ENCODE measurements around the gene SHLD1.
"Not testable (repeated sequence)": the region's sequence is repeated elsewhere in the genome, so short reads cannot be mapped to it uniquely, and the experiment has no call there.

Gene SHLD1

DNA sequence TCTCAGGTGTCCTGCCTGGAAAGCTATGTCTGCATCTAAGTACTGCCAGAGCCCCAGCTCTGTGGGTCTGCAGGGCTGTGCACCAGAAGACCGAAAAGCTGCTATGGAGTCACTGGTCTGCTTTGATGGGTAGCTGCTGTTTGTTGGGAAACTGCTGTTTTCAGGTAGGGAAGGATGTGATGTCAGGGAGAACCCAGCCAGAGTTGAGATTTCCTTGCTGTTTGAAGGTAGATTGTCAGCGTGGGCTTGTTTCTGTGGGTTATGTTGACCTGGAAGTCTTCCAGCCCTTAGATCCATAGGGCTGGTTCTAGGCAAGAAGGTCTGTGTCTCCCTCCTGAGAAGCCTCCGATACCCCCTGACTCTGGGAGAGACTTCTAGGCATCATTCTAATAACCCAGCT lies 12.2 kb upstream of the SHLD1 start:
- TF ChIP-seq, protein P1, sequence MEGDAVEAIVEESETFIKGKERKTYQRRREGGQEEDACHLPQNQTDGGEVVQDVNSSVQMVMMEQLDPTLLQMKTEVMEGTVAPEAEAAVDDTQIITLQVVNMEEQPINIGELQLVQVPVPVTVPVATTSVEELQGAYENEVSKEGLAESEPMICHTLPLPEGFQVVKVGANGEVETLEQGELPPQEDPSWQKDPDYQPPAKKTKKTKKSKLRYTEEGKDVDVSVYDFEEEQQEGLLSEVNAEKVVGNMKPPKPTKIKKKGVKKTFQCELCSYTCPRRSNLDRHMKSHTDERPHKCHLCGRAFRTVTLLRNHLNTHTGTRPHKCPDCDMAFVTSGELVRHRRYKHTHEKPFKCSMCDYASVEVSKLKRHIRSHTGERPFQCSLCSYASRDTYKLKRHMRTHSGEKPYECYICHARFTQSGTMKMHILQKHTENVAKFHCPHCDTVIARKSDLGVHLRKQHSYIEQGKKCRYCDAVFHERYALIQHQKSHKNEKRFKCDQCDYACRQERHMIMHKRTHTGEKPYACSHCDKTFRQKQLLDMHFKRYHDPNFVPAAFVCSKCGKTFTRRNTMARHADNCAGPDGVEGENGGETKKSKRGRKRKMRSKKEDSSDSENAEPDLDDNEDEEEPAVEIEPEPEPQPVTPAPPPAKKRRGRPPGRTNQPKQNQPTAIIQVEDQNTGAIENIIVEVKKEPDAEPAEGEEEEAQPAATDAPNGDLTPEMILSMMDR (conservative IDR thresholded peaks at IDR 0.05; ENCODE audit: low read depth, low read length): no peak
- no peak overlapping the region for H3K4me3 ChIP-seq (ENCODE audit: low read depth, low read length)
- DNase-seq (ENCODE audit: low read depth): no peak

DNA sequence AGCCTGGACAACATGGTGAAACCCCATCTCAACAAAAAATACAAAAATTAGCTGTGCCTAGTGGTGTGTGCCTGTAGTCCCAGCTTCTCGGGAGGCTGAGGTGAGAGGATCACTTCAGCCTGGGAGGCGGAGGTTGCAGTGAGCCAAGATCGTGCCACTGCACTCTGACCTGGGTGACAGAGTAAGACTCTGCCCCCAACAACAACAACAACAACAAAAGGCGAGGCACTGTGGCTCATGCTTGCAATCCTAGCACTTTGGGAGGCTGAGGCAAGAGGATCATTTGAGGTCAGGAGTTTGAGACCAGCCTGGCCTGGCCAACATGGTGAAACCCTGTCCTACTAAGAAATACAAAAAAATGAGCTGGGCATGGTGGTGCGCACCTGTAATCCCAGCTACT lies 9.6 kb upstream of the SHLD1 start:
- not testable (repeated sequence) for DNase-seq (ENCODE audit: low read depth)

DNA sequence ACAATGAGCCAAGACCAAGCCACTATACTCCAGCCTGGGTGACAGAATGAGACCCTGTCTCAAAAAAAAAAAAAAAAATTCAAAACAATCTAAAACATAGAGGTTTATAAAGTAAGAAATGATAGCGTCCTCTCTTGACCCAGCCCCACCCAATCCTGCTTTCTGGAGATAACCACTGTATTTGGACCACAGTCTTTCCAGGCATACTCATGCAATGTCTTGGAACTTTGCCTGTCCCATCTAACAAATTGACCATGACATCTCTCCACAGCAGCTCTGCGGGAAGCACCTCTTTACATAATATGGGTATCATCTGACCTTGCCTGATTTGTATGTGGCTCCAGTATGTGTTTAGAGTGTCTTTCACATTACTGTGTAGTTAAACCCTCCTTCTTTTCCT lies 9.1 kb upstream of the SHLD1 start:
- no peak for DNase-seq (ENCODE audit: low read depth)
- TF ChIP-seq, protein P1 (conservative IDR thresholded peaks at IDR 0.05; ENCODE audit: low read depth, low read length): no peak
- H3K4me3 ChIP-seq (ENCODE audit: low read depth, low read length): no peak overlapping the region

More for the DNA sequence above, 9.6 kb upstream of the SHLD1 start:
- H3K4me3 ChIP-seq (ENCODE audit: low read depth, low read length): not testable (repeated sequence)

DNA sequence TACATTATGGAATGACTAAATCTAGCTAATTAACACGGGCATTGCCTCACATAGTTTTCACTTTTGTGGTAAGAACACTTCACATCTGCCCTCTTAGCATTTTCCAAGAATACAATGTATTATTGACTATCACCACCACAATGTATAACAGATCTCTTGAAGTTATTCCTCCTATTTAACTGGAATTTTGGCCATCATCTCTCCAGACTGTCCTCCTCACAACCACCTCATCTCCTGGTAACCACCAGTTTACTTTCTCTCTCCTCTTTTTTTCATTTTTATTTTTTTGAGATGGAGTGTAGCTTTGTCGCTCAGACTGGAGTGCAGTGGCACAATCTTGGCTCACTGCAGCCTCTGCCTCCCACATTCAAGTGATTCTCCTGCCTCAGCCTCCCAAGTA lies 8.2 kb upstream of the SHLD1 start:
- H3K4me3 ChIP-seq (ENCODE audit: low read depth, low read length): no peak overlapping the region
- TF ChIP-seq, protein P1 (conservative IDR thresholded peaks at IDR 0.05; ENCODE audit: low read depth, low read length): no peak
- no peak for DNase-seq (ENCODE audit: low read depth)

DNA sequence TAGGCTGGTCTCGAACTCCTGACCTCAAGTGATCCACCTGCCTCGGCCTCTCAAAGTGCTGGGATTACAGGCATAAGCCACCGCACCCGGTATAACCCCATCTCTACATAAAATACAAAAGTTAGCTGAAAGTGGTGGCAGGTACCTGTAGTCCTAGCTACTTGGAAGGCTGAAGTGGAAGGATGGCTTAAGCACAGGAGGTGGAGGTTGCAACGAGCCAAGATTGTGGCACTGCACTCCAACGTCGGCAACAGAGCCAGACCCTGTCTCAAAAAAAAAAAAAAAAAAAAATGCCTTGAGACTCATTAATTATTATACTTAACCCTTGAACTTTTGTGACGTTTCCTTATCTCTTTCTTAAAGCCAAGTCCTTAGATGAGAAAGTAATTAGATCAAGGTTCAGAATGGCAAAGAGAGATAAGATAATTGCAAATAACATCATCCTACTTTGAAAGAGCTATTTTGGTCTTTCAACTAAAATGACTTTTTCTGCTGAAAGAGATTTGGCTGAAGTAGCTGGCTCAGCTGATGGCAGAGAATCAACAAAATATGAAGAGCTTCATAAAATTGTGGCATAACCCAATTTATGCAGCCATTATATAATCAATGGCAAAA lies 4.7 kb upstream of the SHLD1 start:
- no peak overlapping the region for H3K4me3 ChIP-seq (ENCODE audit: low read depth, low read length)
- DNase-seq (ENCODE audit: low read depth): no peak
- TF ChIP-seq, protein P1 (conservative IDR thresholded peaks at IDR 0.05; ENCODE audit: low read depth, low read length): no peak

DNA sequence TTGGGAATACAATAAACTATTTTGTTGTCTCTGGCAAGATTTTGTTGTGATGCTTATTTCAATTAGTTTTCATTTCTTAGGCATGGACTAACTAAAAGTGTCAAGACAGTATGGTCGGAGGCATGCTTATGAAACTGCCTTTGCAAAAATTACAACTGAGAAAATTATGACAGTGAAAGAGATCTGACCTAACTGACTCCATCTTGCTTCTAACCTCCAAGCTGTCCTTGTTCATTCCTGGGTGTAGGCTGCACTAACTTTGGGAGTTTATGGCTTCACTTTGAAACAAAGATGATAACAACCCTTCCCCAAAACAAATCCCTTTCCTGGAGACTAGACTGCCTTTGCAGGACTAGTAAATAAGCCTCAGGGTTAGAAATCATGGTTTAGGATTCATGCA lies 4.1 kb upstream of the SHLD1 start:
- no peak for DNase-seq (ENCODE audit: low read depth)
- TF ChIP-seq, protein P1 (conservative IDR thresholded peaks at IDR 0.05; ENCODE audit: low read depth, low read length): no peak
- no peak overlapping the region for H3K4me3 ChIP-seq (ENCODE audit: low read depth, low read length)

DNA sequence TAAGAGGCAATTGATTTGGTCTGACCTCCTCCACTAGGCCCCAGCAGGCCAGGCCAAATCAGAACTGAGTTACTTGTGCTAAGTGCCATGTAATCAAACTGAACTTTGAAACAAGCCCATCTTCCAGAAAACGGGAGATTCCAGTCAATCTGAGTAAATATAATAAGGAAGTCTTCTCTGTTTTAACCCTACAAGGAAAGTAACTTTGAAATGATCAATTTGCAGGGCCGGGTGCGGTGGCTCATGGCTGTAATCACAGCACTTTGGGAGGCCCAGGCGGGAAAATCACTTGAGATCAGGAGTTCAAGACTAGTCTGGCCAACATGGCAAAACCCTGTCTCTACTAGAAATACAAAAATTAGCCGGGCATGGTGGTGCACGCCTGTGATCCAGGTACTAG lies 2.0 kb upstream of the SHLD1 start:
- TF ChIP-seq, protein P1 (conservative IDR thresholded peaks at IDR 0.05; ENCODE audit: low read depth, low read length): no peak
- H3K4me3 ChIP-seq (ENCODE audit: low read depth, low read length): no peak overlapping the region
- no peak for DNase-seq (ENCODE audit: low read depth)

DNA sequence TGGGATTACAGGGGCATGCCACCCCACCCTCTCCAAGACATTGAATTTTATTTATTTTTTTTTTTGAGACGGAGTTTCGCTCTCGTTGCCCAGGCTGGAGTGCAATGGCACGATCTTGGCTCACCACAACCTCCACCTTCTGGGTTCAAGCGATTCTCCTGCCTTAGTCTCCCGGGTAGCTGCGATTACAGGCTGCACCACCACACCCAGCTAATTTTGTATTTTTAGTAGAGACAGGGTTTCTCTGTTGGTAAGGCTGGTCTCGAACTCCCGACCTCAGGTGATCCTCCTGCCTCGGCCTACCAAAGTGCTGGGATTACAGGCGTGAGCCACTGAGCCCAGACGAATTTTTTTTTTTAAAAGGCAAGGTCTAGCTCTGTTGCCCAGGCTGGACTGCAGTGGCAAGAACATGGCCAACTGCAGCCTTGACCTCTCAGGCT lies 669 bp upstream of the SHLD1 start:
- DNase-seq (ENCODE audit: low read depth); H3K4me3 ChIP-seq (ENCODE audit: low read depth, low read length): not testable (repeated sequence)

Measured in choroid plexus epithelial cell (primary cell).